Thyroid gland (tissue), 4 donors: Measurements from ENCODE around the gene FLAD1.

ENCODE experiments used
- POLR2A ChIP-seq, 2 donors: fragments of 450-650 bp; IDR thresholded peaks; one replicate each; pipeline ENCODE4 v1.6.1; 2017; ENCODE audit warnings: antibody characterized with exemption in 2 of 2, mild to moderate bottlenecking in 2 of 2, moderate library complexity in 1 of 2
- TF ChIP-seq, protein P1 (sequence below), 6 experiments: fragments of 200-600 bp in 3 of 6; fragments of 450-650 bp in 3 of 6; sonication (generic) in 3 of 6; IDR thresholded peaks; one replicate each; pipeline ENCODE4 v1.5.1; 2016 to 2019; ENCODE audit warnings: antibody characterized with exemption in 6 of 6, mild to moderate bottlenecking in 2 of 6, inconsistent platforms in 1 of 6, moderate library complexity in 1 of 6

DNA sequence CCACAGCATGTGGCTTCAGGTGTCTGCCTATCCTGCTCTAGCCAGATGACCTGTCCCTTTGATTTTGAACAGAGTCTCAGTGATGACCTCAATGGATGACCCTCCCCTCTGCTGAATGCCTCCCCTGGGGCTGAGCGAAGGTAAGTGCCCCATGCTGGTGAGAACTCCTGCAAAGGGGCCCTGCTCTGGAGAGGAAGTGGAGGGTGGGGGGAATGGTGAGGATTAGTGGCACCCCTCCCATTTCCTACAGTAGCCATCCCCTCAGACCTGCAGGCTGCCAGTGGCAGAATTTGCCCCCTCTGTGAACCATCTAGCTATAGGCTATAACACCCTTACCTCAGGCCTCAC, 43.0 kb upstream of the FLAD1 start:
- no peak for TF ChIP-seq POLR2A (IDR thresholded peaks at IDR 0.05)
- TF ChIP-seq, protein P1, sequence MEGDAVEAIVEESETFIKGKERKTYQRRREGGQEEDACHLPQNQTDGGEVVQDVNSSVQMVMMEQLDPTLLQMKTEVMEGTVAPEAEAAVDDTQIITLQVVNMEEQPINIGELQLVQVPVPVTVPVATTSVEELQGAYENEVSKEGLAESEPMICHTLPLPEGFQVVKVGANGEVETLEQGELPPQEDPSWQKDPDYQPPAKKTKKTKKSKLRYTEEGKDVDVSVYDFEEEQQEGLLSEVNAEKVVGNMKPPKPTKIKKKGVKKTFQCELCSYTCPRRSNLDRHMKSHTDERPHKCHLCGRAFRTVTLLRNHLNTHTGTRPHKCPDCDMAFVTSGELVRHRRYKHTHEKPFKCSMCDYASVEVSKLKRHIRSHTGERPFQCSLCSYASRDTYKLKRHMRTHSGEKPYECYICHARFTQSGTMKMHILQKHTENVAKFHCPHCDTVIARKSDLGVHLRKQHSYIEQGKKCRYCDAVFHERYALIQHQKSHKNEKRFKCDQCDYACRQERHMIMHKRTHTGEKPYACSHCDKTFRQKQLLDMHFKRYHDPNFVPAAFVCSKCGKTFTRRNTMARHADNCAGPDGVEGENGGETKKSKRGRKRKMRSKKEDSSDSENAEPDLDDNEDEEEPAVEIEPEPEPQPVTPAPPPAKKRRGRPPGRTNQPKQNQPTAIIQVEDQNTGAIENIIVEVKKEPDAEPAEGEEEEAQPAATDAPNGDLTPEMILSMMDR (IDR thresholded peaks at IDR 0.05), result no peak
